ENCODE measurements around the gene ARHGEF25. TPM values are rescaled to one million over a fixed set of nuclear protein-coding genes. Genes with fewer than 3 reads are reported as not detected.
"Not testable (repeated sequence)": the region's sequence is repeated elsewhere in the genome, so short reads cannot be mapped to it uniquely, and the experiment has no call there.

Gene ARHGEF25
- total RNA-seq, 4 donors from 2014 or later = 116 to 140 (median 128) TPM

- Histone ChIP-seq H3K27ac (no peak overlapping the region), H3K4me3 (no peak overlapping the region), H3K4me1 (no peaks in the 10 kb centered on the region), H3K36me3 (peaks cover 0 to 42% of the 10 kb centered on the region in 2 donors), H3K27me3 (peaks cover 18% of the 10 kb centered on the region), H3K9me3 (no peaks in the 10 kb centered on the region)
- 74 to 82% methylated on average over 5 to 16 of the region's 18 CpGs for WGBS, 2 donors (ENCODE audit: low coverage in 1 of 2)
- no peak for TF ChIP-seq EP300 (IDR thresholded peaks at IDR 0.05)
- TF ChIP-seq POLR2AphosphoS5 (IDR thresholded peaks at IDR 0.05) = no peak
- TF ChIP-seq POLR2A (IDR thresholded peaks at IDR 0.05) = no peak
- no peak for TF ChIP-seq CTCF (IDR thresholded peaks at IDR 0.05)
- ATAC-seq = no peak
Measured at GRCh38 chr12:57569858-57570257, 41.4 kb upstream of the ARHGEF25 start.

- H3K27ac ChIP-seq, H3K4me3 ChIP-seq, ATAC-seq, H3K4me1 ChIP-seq, H3K9me3 ChIP-seq: not testable (repeated sequence)
- peaks cover 0 to 42% of the 10 kb centered on the region in 2 donors for H3K36me3 ChIP-seq
- WGBS, 2 donors (ENCODE audit: low coverage in 1 of 2) = 76 to 83% methylated on average over 9 to 13 of the region's 13 CpGs
- H3K27me3 ChIP-seq = peaks cover 18% of the 10 kb centered on the region
Measured at GRCh38 chr12:57570438-57570837, 40.8 kb upstream of the ARHGEF25 start.

GRCh38 chr12:57571926-57572762 lies 39.1 kb upstream of the ARHGEF25 start:
- Histone ChIP-seq H3K9me3 (no peaks in the 10 kb centered on the region), H3K27me3 (peaks cover 9% of the 10 kb centered on the region)
- ATAC-seq = no peak

GRCh38 chr12:57574795-57575194 lies 36.4 kb upstream of the ARHGEF25 start:
- TF ChIP-seq POLR2A (IDR thresholded peaks at IDR 0.05) = no peak
- TF ChIP-seq CTCF (IDR thresholded peaks at IDR 0.05) = no peak
- TF ChIP-seq EP300 (IDR thresholded peaks at IDR 0.05) = no peak
- no peak for TF ChIP-seq POLR2AphosphoS5 (IDR thresholded peaks at IDR 0.05)
- Histone ChIP-seq H3K4me3 (no peak overlapping the region), H3K9me3 (no peaks in the 10 kb centered on the region), H3K27ac (no peak overlapping the region), H3K27me3 (no peaks in the 10 kb centered on the region), H3K36me3 (peaks cover 0 to 53% of the 10 kb centered on the region in 2 donors), H3K4me1 (no peaks in the 10 kb centered on the region)
- 77 to 90% methylated on average over 5 to 6 of the region's 10 CpGs for WGBS, 2 donors (ENCODE audit: low coverage in 1 of 2)
- no peak for ATAC-seq

More at GRCh38 chr12:57571926-57572762, 39.1 kb upstream of the ARHGEF25 start:
- TF ChIP-seq POLR2AphosphoS5 (IDR thresholded peaks at IDR 0.05) (no peak), CTCF (IDR thresholded peaks at IDR 0.05) (no peak), EP300 (IDR thresholded peaks at IDR 0.05) (no peak), POLR2A (IDR thresholded peaks at IDR 0.05) (no peak)
- Histone ChIP-seq H3K4me3 (no peak overlapping the region), H3K36me3 (peaks cover 0 to 55% of the 10 kb centered on the region in 2 donors), H3K27ac (no peak overlapping the region), H3K4me1 (no peaks in the 10 kb centered on the region)
- 84 to 100% methylated on average over 3 to 6 of the region's 12 CpGs for WGBS, 2 donors (ENCODE audit: low coverage in 1 of 2)

GRCh38 chr12:57575771-57576612 lies 35.2 kb upstream of the ARHGEF25 start:
- Histone ChIP-seq H3K36me3 (peaks cover 0 to 46% of the 10 kb centered on the region in 2 donors), H3K4me1 (no peaks in the 10 kb centered on the region), H3K9me3 (no peaks in the 10 kb centered on the region), H3K27me3 (no peaks in the 10 kb centered on the region), H3K27ac (no peak overlapping the region), H3K4me3 (no peak overlapping the region)
- WGBS, 2 donors (ENCODE audit: low coverage in 1 of 2) = 90 to 95% methylated on average over 2 to 4 of the region's 12 CpGs
- no peak for ATAC-seq
- TF ChIP-seq POLR2A (IDR thresholded peaks at IDR 0.05) (no peak), CTCF (IDR thresholded peaks at IDR 0.05) (no peak), EP300 (IDR thresholded peaks at IDR 0.05) (no peak), POLR2AphosphoS5 (IDR thresholded peaks at IDR 0.05) (no peak)
